K562 (cell line): ENCODE data around the gene RMI1. TPM values are rescaled to one million over a fixed set of nuclear protein-coding genes. Genes with fewer than 3 reads are reported as not detected.
A peak's percentile ranks its signal among the peaks of the same experiment; 100 is the strongest.

ENCODE experiments used
- CHD1 ChIP-seq: fragments of 200-600 bp; sonication (generic); IDR thresholded peaks from one replicate; pipeline ENCODE4 v1.6.1; 2012; ENCODE audit warnings: mild to moderate bottlenecking, moderate library complexity, low read length, inconsistent platforms
- CHD4 ChIP-seq: fragments of 200-600 bp; sonication (generic); IDR thresholded peaks from 3 replicates; pipeline ENCODE4 v1.6.1; 2012; ENCODE audit warnings: low read depth, mild to moderate bottlenecking, mixed read lengths, low read length, inconsistent platforms; ENCODE audit not compliant: insufficient read depth, insufficient replicate concordance, poor library complexity, severe bottlenecking
- CREM ChIP-seq: IDR thresholded peaks from 2 replicates; pipeline ENCODE4 v1.6.1; 2014; ENCODE audit warnings: antibody characterized with exemption, low read depth
- DPF2 ChIP-seq: fragments of 450-650 bp; IDR thresholded peaks from 2 replicates; pipeline ENCODE4 v1.6.1; 2016
- ELF2 ChIP-seq: fragments of 250-450 bp; sonication (Bioruptor Pico); IDR thresholded peaks from 2 replicates; pipeline ENCODE4 v1.5.0; 2021; ENCODE audit warnings: mild to moderate bottlenecking
- NFE2 ChIP-seq: IDR thresholded peaks from 2 replicates; pipeline ENCODE4 v1.6.1; 2014; ENCODE audit warnings: antibody characterized with exemption, low read depth
- NR2C2 ChIP-seq, 2 experiments: fragments of 200-800 bp in 1 of 2; sonication (Bioruptor generic) in 1 of 2; sonication (generic) in 1 of 2; formaldehyde crosslinking in 1 of 2; IDR thresholded peaks; 2 replicates each; pipeline versions ENCODE4 v1.6.1 to v1.8.0; 2016 to 2022; ENCODE audit warnings: mild to moderate bottlenecking in 1 of 2, missing compliant biosample characterization in 1 of 2, missing genetic modification characterization in 1 of 2, missing genetic modification reagents in 1 of 2
- RUNX1 ChIP-seq: sonication (generic); IDR thresholded peaks from 2 replicates; pipeline ENCODE4 v1.6.1; 2016; ENCODE audit warnings: antibody characterized with exemption, low read depth
- SP1 ChIP-seq: sonication (generic); formaldehyde crosslinking; IDR thresholded peaks from 2 replicates; pipeline ENCODE4 v1.8.1; 2022; ENCODE audit warnings: mild to moderate bottlenecking, missing genetic modification reagents
- VEZF1 ChIP-seq: fragments of 200-800 bp; sonication (Bioruptor generic); IDR thresholded peaks from 2 replicates; pipeline ENCODE4 v1.6.1; 2017; ENCODE audit warnings: missing genetic modification characterization, missing compliant biosample characterization
- ZBTB11 ChIP-seq, 3 experiments: fragments of 200-800 bp in 1 of 3; fragments of 250-450 bp in 1 of 3; fragments of 450-650 bp in 1 of 3; sonication (Bioruptor Pico) in 1 of 3; sonication (Bioruptor generic) in 1 of 3; formaldehyde crosslinking in 1 of 3; IDR thresholded peaks; 2 replicates each; pipeline versions ENCODE4 v1.6.1 to v1.8.0; 2016 to 2022; ENCODE audit warnings: mild to moderate bottlenecking in 2 of 3, missing genetic modification characterization in 2 of 3, missing compliant biosample characterization in 1 of 3, moderate library complexity in 1 of 3
- ZBTB17 ChIP-seq: fragments of 450-650 bp; formaldehyde crosslinking; IDR thresholded peaks from 2 replicates; pipeline ENCODE4 v1.4.0; 2020; ENCODE audit warnings: mild to moderate bottlenecking
- ZHX1 ChIP-seq: fragments of 150-350 bp; conservative IDR thresholded peaks from 2 replicates; pipeline ENCODE4 v1.6.1; 2014; ENCODE audit warnings: low read length
- ZMIZ1 ChIP-seq, 2 experiments: fragments of 150-350 bp in 1 of 2; IDR thresholded peaks; 2 replicates each; pipeline ENCODE4 v1.6.1; 2012 to 2016; ENCODE audit warnings: low read depth in 2 of 2, low read length in 2 of 2, mild to moderate bottlenecking in 1 of 2, moderate library complexity in 1 of 2
- ZNF143 ChIP-seq: sonication (generic); formaldehyde crosslinking; IDR thresholded peaks from 2 replicates; pipeline ENCODE4 v1.9.0; 2022; ENCODE audit warnings: mild to moderate bottlenecking, missing genetic modification reagents
- ZNF324 ChIP-seq: fragments of 250-450 bp; sonication (Bioruptor Pico); IDR thresholded peaks from 2 replicates; pipeline ENCODE4 v1.4.0; 2020; ENCODE audit warnings: mild to moderate bottlenecking
- polyA plus RNA-seq, 8 experiments: library from polyadenylated mRNA; depleted of rRNA in 4 of 8; stranded (reverse) in 5 of 8; unstranded in 3 of 8; fragments of >200 nt; fragmentation: Nextera tagmentation in 2 of 8; fragmentation: Illumina TruSeq in 1 of 8; extraction: Ambion mirVana in 2 of 8; extraction: Trizol in 1 of 8; gene quantifications; 2 replicates each; pipeline versions ENCODE4 v1.2.1 to v1.2.3, GENCODE V29; 2011 to 2014; ENCODE audit warnings: inconsistent platforms in 1 of 8, missing spikeins in 1 of 8
- total RNA-seq, 7 experiments: library from RNA; depleted of rRNA in 6 of 7; stranded (reverse); fragments of >200 nt in 6 of 7; fragmentation: Illumina TruSeq in 2 of 7; extraction: Trizol in 2 of 7; gene quantifications; 2 replicates each; pipeline versions ENCODE4 v1.2.1 to v1.2.3, GENCODE V29; 2011 to 2021; ENCODE audit warnings: low replicate concordance in 1 of 7

RMI1 gene
- total and polyA plus RNA-seq, 9 of the 15 experiments (the other 6 are each of a cell fraction or from before 2014, with no cell fraction given), result 3.0 to 17.4 (median 10.6) TPM

- no peak for TF ChIP-seq ZBTB11 (CRISPR knock-in tag; IDR thresholded peaks at IDR 0.05)
- TF ChIP-seq CREM, result peak; percentile 88
- TF ChIP-seq ZNF143 (CRISPR knock-in tag), result no peak
- TF ChIP-seq VEZF1 (CRISPR knock-in tag), result peak; percentile 79
- no peak for TF ChIP-seq ELF2 (CRISPR knock-in tag)
- TF ChIP-seq CHD4, result no peak
- TF ChIP-seq NFE2, result no peak
- TF ChIP-seq CHD1, result peak; percentile 91
- no peak for TF ChIP-seq ZNF324 (CRISPR knock-in tag)
- no peak for TF ChIP-seq NR2C2 (CRISPR knock-in tag; IDR thresholded peaks at IDR 0.05)
- TF ChIP-seq NR2C2 (tag; IDR thresholded peaks at IDR 0.05), result no peak
- no peak for TF ChIP-seq ZHX1
- peak; percentile 70; the same call in 1 of the 2 replicates for TF ChIP-seq SP1 (CRISPR knock-in tag)
- TF ChIP-seq ZBTB17 (CRISPR knock-in tag), result no peak; the same call in 1 of the 2 replicates
- TF ChIP-seq RUNX1, result no peak
- TF ChIP-seq DPF2, result no peak
- TF ChIP-seq ZMIZ1 (IDR thresholded peaks at IDR 0.05; ENCODE audit: low read depth in 2 of 2, low read length in 2 of 2), result no peak
These were observed 702 bp upstream of the RMI1 start, which contains the start of gene HNRNPK (continued) for GRCh38 chr9:83979812-83980394.
